HFFc6 (cell line): Measurements from ENCODE around the gene HIPK2. TPM values are rescaled to one million over a fixed set of nuclear protein-coding genes. Genes with fewer than 3 reads are reported as not detected.
"Not testable (repeated sequence)": the region's sequence is repeated elsewhere in the genome, so short reads cannot be mapped to it uniquely, and the experiment has no call there.

ENCODE experiments used
- DNase-seq: peaks from one replicate; pipeline ENCODE4 v3.0.0-alpha.2; 2018
- H3K27ac Mint-ChIP-seq: 2 replicates; pipeline ENCODE4 v1.8.0; 2020; ENCODE audit warnings: mild to moderate bottlenecking, mixed read lengths
- H3K27me3 Mint-ChIP-seq: 2 replicates; pipeline ENCODE4 v1.8.0; 2021; ENCODE audit warnings: mild to moderate bottlenecking, moderate library complexity, mixed read lengths; ENCODE audit not compliant: insufficient read depth
- H3K36me3 Mint-ChIP-seq: 2 replicates; pipeline ENCODE4 v1.8.0; 2021; ENCODE audit warnings: low read depth, mixed read lengths
- H3K4me1 Mint-ChIP-seq: 2 replicates; pipeline ENCODE4 v1.8.0; 2020; ENCODE audit warnings: low read depth, mixed read lengths
- H3K4me3 Mint-ChIP-seq: 2 replicates; pipeline ENCODE4 v1.8.0; 2020; ENCODE audit warnings: mild to moderate bottlenecking, moderate library complexity, mixed read lengths
- H3K9me3 Mint-ChIP-seq: 2 replicates; pipeline ENCODE4 v1.8.0; 2020; ENCODE audit warnings: mild to moderate bottlenecking, mixed read lengths
- total RNA-seq, 6 experiments: library from RNA; stranded (reverse); fragmentation: NEBNext Ultra II Directional; extraction: Animal tissue kit (Norgen Biotek cat#: 25700); gene quantifications; 2 replicates in 1 of 6; 3 replicates in 5 of 6; pipeline ENCODE4 v1.2.3, GENCODE V29; 2021
- TF ChIP-seq, protein P1 (sequence below): fragments of 200-600 bp; sonication (generic); IDR thresholded peaks from 2 replicates; pipeline ENCODE4 v1.5.0; 2021; ENCODE audit warnings: antibody characterized with exemption, mild to moderate bottlenecking

Gene HIPK2
- total RNA-seq, 6 experiments from 2014 or later = 14.6 to 33.4 (median 31.4) TPM

DNA sequence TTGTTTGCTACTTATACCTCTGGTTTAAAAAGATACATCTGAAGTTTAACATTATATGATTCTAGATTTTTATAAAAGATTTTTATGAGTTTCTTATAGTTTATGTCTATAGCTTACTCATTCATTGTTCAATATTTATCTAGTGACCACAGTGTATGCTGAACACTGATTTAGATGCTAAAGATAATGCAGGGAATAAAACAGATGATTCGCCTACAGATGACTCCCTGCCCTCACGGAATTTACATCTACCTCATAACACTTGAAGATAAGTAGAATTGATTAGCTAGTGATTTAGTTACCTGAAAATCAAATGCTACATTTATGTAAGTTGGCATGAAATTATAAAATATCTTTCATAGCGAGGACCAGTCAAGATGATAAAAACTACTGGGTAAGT is 105.8 kb downstream of the HIPK2 start:
- Mint-ChIP-seq H3K27me3 (peaks cover 2% of the 10 kb centered on the region; the same call in 1 of the 2 replicates), H3K4me3 (no peak overlapping the region), H3K4me1 (peaks cover 44% of the 10 kb centered on the region), H3K9me3 (no peaks in the 10 kb centered on the region), H3K27ac (no peak overlapping the region), H3K36me3 (peaks cover 12% of the 10 kb centered on the region)
- TF ChIP-seq, protein P1, sequence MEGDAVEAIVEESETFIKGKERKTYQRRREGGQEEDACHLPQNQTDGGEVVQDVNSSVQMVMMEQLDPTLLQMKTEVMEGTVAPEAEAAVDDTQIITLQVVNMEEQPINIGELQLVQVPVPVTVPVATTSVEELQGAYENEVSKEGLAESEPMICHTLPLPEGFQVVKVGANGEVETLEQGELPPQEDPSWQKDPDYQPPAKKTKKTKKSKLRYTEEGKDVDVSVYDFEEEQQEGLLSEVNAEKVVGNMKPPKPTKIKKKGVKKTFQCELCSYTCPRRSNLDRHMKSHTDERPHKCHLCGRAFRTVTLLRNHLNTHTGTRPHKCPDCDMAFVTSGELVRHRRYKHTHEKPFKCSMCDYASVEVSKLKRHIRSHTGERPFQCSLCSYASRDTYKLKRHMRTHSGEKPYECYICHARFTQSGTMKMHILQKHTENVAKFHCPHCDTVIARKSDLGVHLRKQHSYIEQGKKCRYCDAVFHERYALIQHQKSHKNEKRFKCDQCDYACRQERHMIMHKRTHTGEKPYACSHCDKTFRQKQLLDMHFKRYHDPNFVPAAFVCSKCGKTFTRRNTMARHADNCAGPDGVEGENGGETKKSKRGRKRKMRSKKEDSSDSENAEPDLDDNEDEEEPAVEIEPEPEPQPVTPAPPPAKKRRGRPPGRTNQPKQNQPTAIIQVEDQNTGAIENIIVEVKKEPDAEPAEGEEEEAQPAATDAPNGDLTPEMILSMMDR = no peak
- DNase-seq = peak; percentile 10

DNA sequence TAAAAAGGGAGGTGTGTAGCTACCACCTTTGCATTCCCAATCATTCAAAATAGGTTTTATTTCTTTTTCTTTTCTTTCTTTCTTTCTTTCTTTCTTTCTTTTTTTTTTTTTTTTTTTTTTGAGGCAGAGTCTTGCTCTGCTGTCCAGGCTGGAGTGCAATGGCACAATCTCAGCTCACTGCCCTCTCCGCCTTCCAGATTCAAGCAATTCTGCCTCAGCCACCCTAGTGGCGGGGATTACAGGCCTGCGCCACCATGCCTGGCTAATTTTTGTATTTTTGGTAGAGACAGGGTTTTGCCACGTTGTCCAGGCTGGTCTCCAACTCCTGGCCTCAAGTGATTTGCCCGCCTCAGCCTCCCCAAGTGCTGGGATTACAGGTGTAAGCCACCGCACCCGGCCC is 107.1 kb downstream of the HIPK2 start:
- peaks cover 39% of the 10 kb centered on the region for H3K4me1 Mint-ChIP-seq
- H3K27ac Mint-ChIP-seq, H3K4me3 Mint-ChIP-seq, DNase-seq, H3K27me3 Mint-ChIP-seq, H3K9me3 Mint-ChIP-seq: not testable (repeated sequence)
- H3K36me3 Mint-ChIP-seq = peaks cover 14% of the 10 kb centered on the region

DNA sequence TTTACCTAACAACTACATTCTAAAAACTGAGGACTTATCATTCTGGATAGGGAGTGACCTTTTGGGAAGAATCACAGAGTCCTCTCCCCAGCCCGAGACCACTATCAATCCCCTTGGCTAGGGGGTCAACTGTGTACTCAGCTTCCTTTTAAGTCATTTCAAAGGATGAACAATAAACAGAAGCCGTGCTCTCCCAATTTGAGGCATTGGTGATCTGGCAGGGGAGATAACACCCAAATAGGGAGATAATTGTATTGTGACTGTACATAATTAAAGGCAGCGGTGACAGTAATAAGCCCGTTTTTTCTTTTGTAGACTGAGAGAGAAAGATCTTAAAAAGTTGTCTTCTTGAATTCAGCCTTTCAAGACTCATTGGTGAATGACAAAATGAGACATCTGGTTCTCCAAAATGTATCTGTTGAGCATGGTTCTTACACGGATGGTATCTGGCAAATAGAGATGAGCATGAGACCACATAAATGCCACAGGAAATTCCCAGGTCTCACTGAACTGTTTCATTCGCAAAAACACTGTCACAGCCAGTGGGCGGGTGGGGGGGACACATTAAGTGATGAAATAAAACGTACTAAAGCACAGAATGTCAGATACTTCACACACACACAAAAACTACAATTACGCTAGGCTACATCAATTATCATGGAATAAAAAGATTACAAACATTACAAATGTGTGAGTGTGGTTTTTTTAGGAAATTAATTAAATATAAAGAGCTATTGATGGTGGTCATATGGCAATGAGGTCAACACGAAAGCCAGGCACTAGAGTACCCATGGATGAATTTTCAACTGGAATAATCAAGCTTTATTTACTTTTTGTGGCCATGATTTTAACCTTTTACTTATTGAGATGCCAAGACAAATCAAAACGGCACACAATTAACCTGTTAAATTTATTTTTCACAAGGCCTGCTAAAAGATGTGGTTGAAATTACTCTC is 108.4 kb downstream of the HIPK2 start:
- peaks cover 33% of the 10 kb centered on the region for H3K4me1 Mint-ChIP-seq

DNA sequence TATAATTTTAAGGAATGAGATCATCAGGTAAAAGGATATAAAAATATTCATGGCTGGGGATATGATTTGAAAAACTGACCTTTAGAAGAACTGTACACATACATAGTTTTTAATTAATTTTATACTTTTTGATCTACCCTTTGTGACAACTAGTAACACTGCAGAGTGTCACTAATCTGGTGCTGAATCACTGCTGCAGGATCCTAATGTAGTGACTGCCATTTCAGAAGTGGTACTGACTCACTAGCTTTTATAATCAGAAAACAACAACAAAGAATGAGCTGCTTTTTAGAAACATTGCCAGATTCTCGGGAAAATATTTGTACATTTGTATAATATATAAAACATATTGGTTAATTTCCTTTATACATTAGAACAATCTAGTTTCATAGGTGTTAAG is 110.4 kb downstream of the HIPK2 start:
- Mint-ChIP-seq H3K27me3 (0 out of 2 replicates have a peak, but pooled peaks cover 2% of the 10 kb centered on the region), H3K4me1 (peaks cover 24% of the 10 kb centered on the region), H3K9me3 (no peaks in the 10 kb centered on the region), H3K4me3 (no peak overlapping the region), H3K27ac (no peak overlapping the region), H3K36me3 (peaks cover 12% of the 10 kb centered on the region)
- TF ChIP-seq, protein P1 = no peak
- DNase-seq = no peak

More for the DNA sequence above, 108.4 kb downstream of the HIPK2 start:
- no peaks in the 10 kb centered on the region for H3K9me3 Mint-ChIP-seq
- peaks cover 2% of the 10 kb centered on the region; the same call in 1 of the 2 replicates for H3K27me3 Mint-ChIP-seq
- H3K27ac Mint-ChIP-seq = no peak overlapping the region
- no peak overlapping the region for H3K4me3 Mint-ChIP-seq
- peaks cover 12% of the 10 kb centered on the region for H3K36me3 Mint-ChIP-seq
- TF ChIP-seq, protein P1 = no peak
- no peak for DNase-seq

DNA sequence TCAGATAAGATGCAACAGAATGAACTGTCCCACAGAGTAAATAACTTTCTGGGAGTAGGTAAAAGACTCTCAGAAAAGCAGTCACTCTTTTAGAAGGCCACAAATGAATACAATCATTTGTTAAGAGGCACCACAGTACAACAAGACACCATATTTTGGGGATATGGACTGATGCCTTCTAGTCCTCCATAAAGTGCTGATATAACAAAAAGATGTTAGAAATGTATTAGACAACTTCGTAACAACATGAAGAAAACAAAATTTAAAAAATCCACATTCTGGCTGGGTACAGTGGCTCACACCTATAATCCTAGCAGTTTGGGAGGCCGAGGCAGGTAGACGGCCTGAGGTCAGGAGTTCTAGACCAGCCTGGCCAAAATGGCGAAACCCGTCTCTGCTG is 111.3 kb downstream of the HIPK2 start:
- Mint-ChIP-seq H3K9me3 (no peaks in the 10 kb centered on the region), H3K4me1 (peaks cover 16% of the 10 kb centered on the region), H3K27ac (no peak overlapping the region), H3K4me3 (no peak overlapping the region), H3K27me3 (0 out of 2 replicates have a peak, but pooled peaks cover 2% of the 10 kb centered on the region), H3K36me3 (peaks cover 12% of the 10 kb centered on the region)
- TF ChIP-seq, protein P1 = no peak
- no peak for DNase-seq

DNA sequence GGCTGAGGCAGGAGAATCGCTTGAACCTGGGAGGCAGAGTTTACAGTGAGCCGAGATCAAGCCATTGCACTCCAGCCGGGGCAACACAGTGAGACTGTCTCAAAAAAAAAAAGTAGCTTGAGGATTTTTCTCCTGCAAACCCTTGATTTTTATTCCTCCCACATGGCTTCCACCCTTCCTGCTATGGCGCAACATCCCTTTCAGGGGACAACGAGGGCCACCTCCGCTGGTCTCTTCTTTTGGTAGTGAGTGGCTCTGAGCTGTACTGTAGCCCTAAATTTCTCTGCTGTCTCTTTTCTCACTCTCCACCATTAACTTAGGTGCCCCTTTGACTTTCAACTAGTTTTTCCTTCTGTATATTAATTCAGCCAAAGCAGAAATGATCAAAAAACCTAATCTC is 113.4 kb downstream of the HIPK2 start:
- H3K27ac Mint-ChIP-seq = no peak overlapping the region
- no peak overlapping the region for H3K4me3 Mint-ChIP-seq
- 0 out of 2 replicates have a peak, but pooled peaks cover 2% of the 10 kb centered on the region for H3K27me3 Mint-ChIP-seq
- TF ChIP-seq, protein P1 = no peak
- no peaks in the 10 kb centered on the region for H3K9me3 Mint-ChIP-seq
- DNase-seq = no peak
- peaks cover 12% of the 10 kb centered on the region for H3K36me3 Mint-ChIP-seq
- H3K4me1 Mint-ChIP-seq = peaks cover 15% of the 10 kb centered on the region
